Measurements from ENCODE around the gene CEACAM20. TPM values are rescaled to one million over a fixed set of nuclear protein-coding genes. Genes with fewer than 3 reads are reported as not detected.

CEACAM20 gene
- total RNA-seq, 4 donors from 2014 or later: 0.48 to 0.68 TPM; not detected in 2

GRCh38 chr19:44574186-44574950 is 44.9 kb upstream of the CEACAM20 start:
- TF ChIP-seq, protein P1, sequence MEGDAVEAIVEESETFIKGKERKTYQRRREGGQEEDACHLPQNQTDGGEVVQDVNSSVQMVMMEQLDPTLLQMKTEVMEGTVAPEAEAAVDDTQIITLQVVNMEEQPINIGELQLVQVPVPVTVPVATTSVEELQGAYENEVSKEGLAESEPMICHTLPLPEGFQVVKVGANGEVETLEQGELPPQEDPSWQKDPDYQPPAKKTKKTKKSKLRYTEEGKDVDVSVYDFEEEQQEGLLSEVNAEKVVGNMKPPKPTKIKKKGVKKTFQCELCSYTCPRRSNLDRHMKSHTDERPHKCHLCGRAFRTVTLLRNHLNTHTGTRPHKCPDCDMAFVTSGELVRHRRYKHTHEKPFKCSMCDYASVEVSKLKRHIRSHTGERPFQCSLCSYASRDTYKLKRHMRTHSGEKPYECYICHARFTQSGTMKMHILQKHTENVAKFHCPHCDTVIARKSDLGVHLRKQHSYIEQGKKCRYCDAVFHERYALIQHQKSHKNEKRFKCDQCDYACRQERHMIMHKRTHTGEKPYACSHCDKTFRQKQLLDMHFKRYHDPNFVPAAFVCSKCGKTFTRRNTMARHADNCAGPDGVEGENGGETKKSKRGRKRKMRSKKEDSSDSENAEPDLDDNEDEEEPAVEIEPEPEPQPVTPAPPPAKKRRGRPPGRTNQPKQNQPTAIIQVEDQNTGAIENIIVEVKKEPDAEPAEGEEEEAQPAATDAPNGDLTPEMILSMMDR (IDR thresholded peaks at IDR 0.05): no peak
- TF ChIP-seq EP300 (IDR thresholded peaks at IDR 0.05; ENCODE audit: low read depth): no peak
- no peak for TF ChIP-seq POLR2A (IDR thresholded peaks at IDR 0.05)
- TF ChIP-seq POLR2AphosphoS5 (IDR thresholded peaks at IDR 0.05): no peak
- peaks cover 0 to 3% (median 0%) of the 10 kb centered on the region in 4 donors for H3K4me1 ChIP-seq
- intact Hi-C loops (cut with DNase I; ENCODE audit: low total_unique reads) (no loop called here), in situ Hi-C loops (cut with MboI; ENCODE audit: low pct_ligation_motif_present in 1 of 4, low pct_unique_long_range_greater_than_20kb in 1 of 4, low sequenced_read_pairs in 3 of 4) (loop anchor here (5.0 to 10.0 kb wide), 3 partner anchors 80 to 88 kb away; no protein-coding TSS in a partner anchor)
- peaks cover 4% of the 10 kb centered on the region for H3K27me3 ChIP-seq
- no peak overlapping the region for H3K4me3 ChIP-seq
- DNase-seq: no peak
- H3K27ac ChIP-seq: no peak overlapping the region
- no peaks in the 10 kb centered on the region for H3K9me3 ChIP-seq
- 67 to 77% methylated on average over 5 to 8 of the region's 8 CpGs for WGBS, 2 donors (ENCODE audit: low coverage in 1 of 2)
- H3K36me3 ChIP-seq: no peaks in the 10 kb centered on the region

DNA sequence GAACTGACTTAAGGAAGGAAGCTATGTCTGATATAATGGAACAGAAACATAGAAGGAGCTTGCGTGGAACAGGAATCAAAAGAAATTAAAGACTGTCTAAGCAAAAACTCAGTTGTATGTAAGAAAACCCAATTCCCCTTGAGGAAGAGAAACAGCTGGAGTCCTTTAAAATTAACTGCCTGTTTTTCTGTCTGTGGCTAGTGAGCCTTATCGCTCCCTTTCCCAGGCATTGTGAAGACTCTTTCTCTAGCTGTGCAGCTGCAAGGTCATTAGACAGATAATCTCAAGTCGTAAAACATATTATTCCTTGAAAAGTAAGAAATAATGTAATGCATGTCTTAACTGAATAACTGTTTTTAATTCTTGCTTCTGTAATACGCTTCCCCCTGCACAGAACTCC is 44.2 kb upstream of the CEACAM20 start:
- in situ Hi-C loops (cut with MboI; ENCODE audit: low pct_ligation_motif_present in 1 of 4, low pct_unique_long_range_greater_than_20kb in 1 of 4, low sequenced_read_pairs in 3 of 4) (loop anchor here (5.0 to 10.0 kb wide), 3 partner anchors 81 to 89 kb away; no protein-coding TSS in a partner anchor), intact Hi-C loops (cut with DNase I; ENCODE audit: low total_unique reads) (no loop called here)
- Histone ChIP-seq H3K4me1 (peaks cover 0 to 3% (median 0%) of the 10 kb centered on the region in 4 donors), H3K27ac (no peak overlapping the region), H3K36me3 (no peaks in the 10 kb centered on the region), H3K27me3 (peaks cover 7% of the 10 kb centered on the region), H3K4me3 (no peak overlapping the region), H3K9me3 (no peaks in the 10 kb centered on the region)
- WGBS, 2 donors (ENCODE audit: low coverage in 1 of 2): 59 to 83% methylated on average over 3 to 4 of the region's 4 CpGs
- DNase-seq: no peak
- TF ChIP-seq POLR2AphosphoS5 (IDR thresholded peaks at IDR 0.05) (no peak), EP300 (IDR thresholded peaks at IDR 0.05; ENCODE audit: low read depth) (no peak), POLR2A (IDR thresholded peaks at IDR 0.05) (no peak)
- TF ChIP-seq, protein P1 (IDR thresholded peaks at IDR 0.05): no peak

DNA sequence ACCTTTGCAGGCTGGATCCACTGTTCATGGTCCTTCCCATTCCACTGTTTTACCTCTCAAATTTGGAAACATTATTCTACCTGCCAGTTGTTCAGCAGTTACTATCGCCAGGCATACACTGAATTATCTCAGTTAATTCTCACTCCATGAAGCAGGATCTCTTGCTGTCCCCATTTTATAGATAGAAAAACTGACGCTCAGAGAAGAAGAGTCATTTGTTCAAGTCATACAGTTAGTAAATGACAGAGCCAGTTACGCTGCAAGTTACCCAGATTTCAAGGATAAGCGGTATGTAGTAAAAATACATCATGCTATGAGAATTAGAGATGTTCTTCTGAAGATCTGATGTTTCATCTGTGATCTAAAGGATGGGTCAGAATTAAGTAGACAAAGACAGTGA is 43.7 kb upstream of the CEACAM20 start:
- intact Hi-C loops (cut with DNase I; ENCODE audit: low total_unique reads): no loop called here
- TF ChIP-seq, protein P1 (IDR thresholded peaks at IDR 0.05): no peak
- no peak for TF ChIP-seq EP300 (IDR thresholded peaks at IDR 0.05; ENCODE audit: low read depth)
- TF ChIP-seq POLR2A (IDR thresholded peaks at IDR 0.05): no peak
- no peak for TF ChIP-seq POLR2AphosphoS5 (IDR thresholded peaks at IDR 0.05)
- Histone ChIP-seq H3K27me3 (peaks cover 12% of the 10 kb centered on the region), H3K27ac (no peak overlapping the region), H3K4me3 (no peak overlapping the region), H3K4me1 (peaks cover 0 to 3% (median 0%) of the 10 kb centered on the region in 4 donors), H3K9me3 (no peaks in the 10 kb centered on the region), H3K36me3 (no peaks in the 10 kb centered on the region)
- in situ Hi-C loops (cut with MboI; ENCODE audit: low pct_ligation_motif_present in 1 of 4, low pct_unique_long_range_greater_than_20kb in 1 of 4, low sequenced_read_pairs in 3 of 4): loop anchor here (5.0 to 10.0 kb wide), 3 partner anchors 82 to 89 kb away; no protein-coding TSS in a partner anchor
- WGBS, 2 donors (ENCODE audit: low coverage in 1 of 2): 86 to 87% methylated on average over 4 of the region's 4 CpGs
- DNase-seq: no peak

DNA sequence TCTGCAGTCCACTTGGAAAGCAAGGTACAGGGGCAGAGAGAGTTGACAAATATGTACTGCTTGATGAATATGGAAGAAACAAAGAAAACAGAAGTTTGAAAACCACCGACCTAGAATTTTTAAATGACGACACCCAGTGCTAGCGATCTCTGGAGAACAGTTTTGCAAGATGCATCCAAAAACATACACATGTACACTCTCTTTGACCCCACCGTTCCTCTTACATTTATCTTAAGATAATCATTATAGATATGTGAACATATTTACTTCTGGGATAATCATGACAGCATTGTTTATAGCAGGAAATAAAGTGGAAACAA is 43.1 kb upstream of the CEACAM20 start:
- H3K4me3 ChIP-seq: no peak overlapping the region
- no peak overlapping the region for H3K27ac ChIP-seq
- no peak for TF ChIP-seq POLR2AphosphoS5 (IDR thresholded peaks at IDR 0.05)
- H3K36me3 ChIP-seq: no peaks in the 10 kb centered on the region
- in situ Hi-C loops (cut with MboI; ENCODE audit: low pct_ligation_motif_present in 1 of 4, low pct_unique_long_range_greater_than_20kb in 1 of 4, low sequenced_read_pairs in 3 of 4) (loop anchor here (5.0 to 10.0 kb wide), 3 partner anchors 82 to 90 kb away; no protein-coding TSS in a partner anchor), intact Hi-C loops (cut with DNase I; ENCODE audit: low total_unique reads) (no loop called here)
- peaks cover 0 to 3% (median 0%) of the 10 kb centered on the region in 4 donors for H3K4me1 ChIP-seq
- no peak for DNase-seq
- H3K27me3 ChIP-seq: peaks cover 17% of the 10 kb centered on the region
- H3K9me3 ChIP-seq: no peaks in the 10 kb centered on the region
- WGBS, 2 donors (ENCODE audit: low coverage in 1 of 2): 57 to 62% methylated on average over 3 to 4 of the region's 4 CpGs
